H1 (cell line): ENCODE results near the gene GABRA1. TPM values are rescaled to one million over a fixed set of nuclear protein-coding genes. Genes with fewer than 3 reads are reported as not detected.

ENCODE experiments used
- CTCF ChIA-PET: fragments of 300-600 bp; sonication (Branson Sonifier 250); formaldehyde crosslinking; loops from one replicate; lab custom pipeline; 2021; ENCODE audit not compliant: partially characterized antibody; lab: Charles Lee
- POLR2A ChIA-PET: fragments of 300-600 bp; sonication (Branson Sonifier 250); formaldehyde crosslinking; loops from one replicate; lab custom pipeline; 2021; ENCODE audit warnings: inconsistent platforms; ENCODE audit not compliant: partially characterized antibody; lab: Charles Lee
- DNase-seq, 2 experiments: peaks; one replicate each; pipeline versions ENCODE4 v3.0.0 to v3.0.0-alpha.2; 2010 to 2022; ENCODE audit warnings: low spot score in 2 of 2, low read depth in 1 of 2, mixed read lengths in 1 of 2
- FAIRE-seq: peaks from 2 replicates; lab custom pipeline; 2011; peaks lifted over from hg19 to GRCh38; lab: Jason Lieb, UNC
- H2AFZ ChIP-seq: 2 replicates; pipeline ENCODE4 v1.8.1; 2012; ENCODE audit warnings: low read length, inconsistent platforms
- H2AK5ac ChIP-seq: 2 replicates; pipeline ENCODE4 v1.6.1; 2013; ENCODE audit warnings: low read depth, low read length
- H2BK120ac ChIP-seq: replicated peaks from 2 replicates; pipeline ENCODE3; 2013; ENCODE audit warnings: low read depth, low read length, inconsistent platforms
- H2BK12ac ChIP-seq: 2 replicates; pipeline ENCODE4 v1.6.1; 2013; ENCODE audit warnings: low read depth, low read length
- H2BK15ac ChIP-seq: 2 replicates; pipeline ENCODE4 v1.6.1; 2013; ENCODE audit warnings: low read length
- H2BK20ac ChIP-seq: 2 replicates; pipeline ENCODE4 v1.6.1; 2013; ENCODE audit warnings: low read length
- H2BK5ac ChIP-seq: 2 replicates; pipeline ENCODE4 v1.6.1; 2013; ENCODE audit warnings: low read depth, low read length
- H3K14ac ChIP-seq: 2 replicates; pipeline ENCODE4 v1.6.1; 2013; ENCODE audit warnings: inconsistent platforms; ENCODE audit not compliant: insufficient read length
- H3K18ac ChIP-seq: 2 replicates; pipeline ENCODE4 v1.6.1; 2013; ENCODE audit warnings: low read length; ENCODE audit errors: extremely low read depth
- H3K23ac ChIP-seq: 2 replicates; pipeline ENCODE4 v1.6.1; 2013; ENCODE audit warnings: inconsistent platforms; ENCODE audit not compliant: insufficient read length
- H3K23me2 ChIP-seq: 2 replicates; pipeline ENCODE4 v1.6.1; 2013; ENCODE audit warnings: low read depth, low read length
- H3K27ac ChIP-seq: 2 replicates; pipeline ENCODE4 v1.6.1; 2011; ENCODE audit warnings: low read depth, low read length, inconsistent platforms
- H3K27me3 ChIP-seq, 4 experiments: replicated peaks in 1 of 4; 1 replicate in 1 of 4; 2 replicates in 3 of 4; pipeline versions ENCODE4 v1.6.1 to v1.8.1; 2011 to 2013; ENCODE audit warnings: low read length in 3 of 4, mild to moderate bottlenecking in 3 of 4, inconsistent platforms in 2 of 4, mixed read lengths in 2 of 4, moderate library complexity in 1 of 4; ENCODE audit not compliant: control insufficient read depth in 3 of 4, insufficient read depth in 3 of 4; ENCODE audit errors: extremely low read depth in 1 of 4
- H3K36me3 ChIP-seq, 4 experiments: 2 replicates each; pipeline versions ENCODE4 v1.6.1 to v1.8.1; 2011 to 2013; ENCODE audit warnings: mild to moderate bottlenecking in 4 of 4, low read length in 3 of 4, moderate library complexity in 2 of 4, control low read depth in 1 of 4, inconsistent platforms in 1 of 4; ENCODE audit not compliant: insufficient read depth in 4 of 4, control insufficient read depth in 2 of 4
- H3K4ac ChIP-seq: replicated peaks from 2 replicates; pipeline ENCODE3; 2013; ENCODE audit warnings: low read length, low read depth, mixed read lengths, inconsistent platforms; ENCODE audit not compliant: insufficient read length
- H3K4me1 ChIP-seq, 4 experiments: replicated peaks in 1 of 4; 1 replicate in 1 of 4; 2 replicates in 3 of 4; pipeline versions ENCODE4 v1.6.1 to v1.8.1; 2011 to 2013; ENCODE audit warnings: low read length in 3 of 4, inconsistent platforms in 2 of 4, mixed read lengths in 1 of 4; ENCODE audit not compliant: insufficient read depth in 4 of 4, control insufficient read depth in 3 of 4
- H3K4me2 ChIP-seq, 2 experiments: 2 replicates each; pipeline versions ENCODE4 v1.6.1 to v1.8.1; 2011 to 2013; ENCODE audit warnings: low read depth in 2 of 2, low read length in 2 of 2, control low read depth in 1 of 2, inconsistent platforms in 1 of 2, mild to moderate bottlenecking in 1 of 2; ENCODE audit not compliant: insufficient read depth in 1 of 2
- H3K4me3 ChIP-seq, 4 experiments: fragments of 200-600, 300-600 bp in 1 of 4; sonication (generic), shearing (Covaris generic), sonication (Bioruptor Twin) in 1 of 4; 2 replicates each; pipeline versions ENCODE4 v1.5.1 to v1.8.1; 2011 to 2016; ENCODE audit warnings: low read length in 4 of 4, low read depth in 3 of 4, control low read depth in 2 of 4, inconsistent platforms in 2 of 4, mild to moderate bottlenecking in 2 of 4, mixed read lengths in 1 of 4, moderate library complexity in 1 of 4; ENCODE audit not compliant: insufficient read depth in 2 of 4; ENCODE audit errors: extremely low read depth in 1 of 4
- H3K56ac ChIP-seq: replicated peaks from 2 replicates; pipeline ENCODE3; 2013; ENCODE audit warnings: low read depth, mild to moderate bottlenecking, mixed read lengths, low read length, inconsistent platforms; ENCODE audit not compliant: insufficient read length
- H3K79me1 ChIP-seq: 2 replicates; pipeline ENCODE4 v1.6.1; 2013; ENCODE audit warnings: low read depth, low read length, control low read depth
- H3K79me2 ChIP-seq, 2 experiments: 2 replicates each; pipeline versions ENCODE4 v1.6.1 to v1.8.1; 2012 to 2013; ENCODE audit warnings: low read length in 2 of 2, mild to moderate bottlenecking in 2 of 2, inconsistent platforms in 1 of 2; ENCODE audit not compliant: insufficient read depth in 2 of 2, control insufficient read depth in 1 of 2
- H3K9ac ChIP-seq, 4 experiments: replicated peaks in 1 of 4; 1 replicate in 1 of 4; 2 replicates in 3 of 4; pipeline versions ENCODE4 v1.6.1 to v1.8.1; 2011 to 2013; ENCODE audit warnings: low read depth in 3 of 4, low read length in 3 of 4, control low read depth in 2 of 4, mild to moderate bottlenecking in 2 of 4, moderate library complexity in 2 of 4, inconsistent platforms in 1 of 4; ENCODE audit errors: extremely low read depth in 1 of 4
- H3K9me3 ChIP-seq, 2 experiments: 2 replicates each; pipeline versions ENCODE4 v1.6.1 to v1.8.1; 2012 to 2013; ENCODE audit warnings: mild to moderate bottlenecking in 2 of 2, moderate library complexity in 2 of 2, control low read depth in 1 of 2, inconsistent platforms in 1 of 2, low read depth in 1 of 2, low read length in 1 of 2, mixed read lengths in 1 of 2; ENCODE audit not compliant: insufficient read depth in 2 of 2
- H4K20me1 ChIP-seq, 2 experiments: replicated peaks in 1 of 2; 2 replicates each; pipeline versions ENCODE3 to v1.8.1; 2011 to 2013; ENCODE audit warnings: inconsistent platforms in 2 of 2, low read length in 2 of 2, mild to moderate bottlenecking in 1 of 2; ENCODE audit not compliant: insufficient read depth in 2 of 2, control insufficient read depth in 1 of 2
- H4K5ac ChIP-seq: 2 replicates; pipeline ENCODE4 v1.6.1; 2013; ENCODE audit warnings: low read length, low read depth, mixed read lengths, inconsistent platforms; ENCODE audit not compliant: insufficient read length
- H4K8ac ChIP-seq: 2 replicates; pipeline ENCODE4 v1.8.0; 2013; ENCODE audit warnings: mild to moderate bottlenecking, moderate library complexity, low read length, inconsistent platforms; ENCODE audit not compliant: insufficient read depth; ENCODE audit errors: extremely low read depth
- H4K91ac ChIP-seq: replicated peaks from 2 replicates; pipeline ENCODE3; 2013; ENCODE audit warnings: low read length, mixed read lengths, inconsistent platforms; ENCODE audit not compliant: insufficient read length
- BACH1 ChIP-seq: IDR thresholded peaks from 2 replicates; pipeline ENCODE4 v1.6.1; 2012; ENCODE audit warnings: low read length, improper control_type of control experiment
- CBX8 ChIP-seq: fragments of 300-800, 300-1000 bp; sonication (generic); IDR thresholded peaks from 2 replicates; pipeline ENCODE4 v1.7.1; 2016; ENCODE audit warnings: low read depth, low read length, borderline replicate concordance
- GTF2F1 ChIP-seq: IDR thresholded peaks from 2 replicates; pipeline ENCODE4 v1.6.1; 2012; ENCODE audit warnings: low read depth, low read length, improper control_type of control experiment, borderline replicate concordance
- JUN ChIP-seq: IDR thresholded peaks from 2 replicates; pipeline ENCODE4 v1.6.1; 2011; ENCODE audit warnings: low read depth, mild to moderate bottlenecking, improper control_type of control experiment, low read length
- KDM5A ChIP-seq: fragments of 200-600 bp; IDR thresholded peaks from 2 replicates; pipeline ENCODE4 v1.7.1; 2012; ENCODE audit warnings: mild to moderate bottlenecking, low read length, inconsistent platforms, mixed read lengths
- PHF8 ChIP-seq: fragments of 200-600 bp; sonication (generic); conservative IDR thresholded peaks from 2 replicates; pipeline ENCODE4 v1.7.1; 2012; ENCODE audit warnings: low read depth, mild to moderate bottlenecking, inconsistent platforms, low read length, moderate library complexity
- SAP30 ChIP-seq: fragments of 300-600 bp; sonication (generic); IDR thresholded peaks from 2 replicates; pipeline ENCODE4 v1.7.1; 2012; ENCODE audit warnings: low read length, moderate library complexity, mild to moderate bottlenecking, inconsistent platforms; ENCODE audit not compliant: insufficient read depth, insufficient replicate concordance
- SIX5 ChIP-seq: IDR thresholded peaks from 2 replicates; pipeline ENCODE4 v1.6.1; 2011; ENCODE audit warnings: mild to moderate bottlenecking, low read depth, low read length
- SP2 ChIP-seq: IDR thresholded peaks from 2 replicates; pipeline ENCODE4 v1.6.1; 2012; ENCODE audit warnings: mild to moderate bottlenecking, low read length, inconsistent platforms
- SP4 ChIP-seq: IDR thresholded peaks from 2 replicates; pipeline ENCODE4 v1.6.1; 2012; ENCODE audit warnings: low read length, inconsistent platforms
- YY1 ChIP-seq: IDR thresholded peaks from 2 replicates; pipeline ENCODE4 v1.6.1; 2011; ENCODE audit warnings: low read depth, mild to moderate bottlenecking, low read length
- WGBS, 2 experiments: shearing (Covaris generic) in 1 of 2; methylation state at CpG; one replicate each; pipeline versions ENCODE4 v1.1.6 to v1.1.7; 2013 to 2015; ENCODE audit warnings: low lambda C conversion rate in 2 of 2, mixed read lengths in 2 of 2, inconsistent platforms in 1 of 2, low coverage in 1 of 2, missing lambda C conversion rate in 1 of 2; ENCODE audit not compliant: insufficient replicate concordance in 2 of 2, insufficient coverage in 1 of 2, insufficient read length in 1 of 2; ENCODE audit errors: extremely low coverage in 1 of 2, missing lambda C conversion rate in 1 of 2; 5-methylcytosine and 5-hydroxymethylcytosine counted together
- polyA plus RNA-seq, 7 experiments: library from polyadenylated mRNA; depleted of rRNA in 3 of 7; stranded (reverse) in 5 of 7; unstranded in 2 of 7; fragments of >200 nt in 5 of 7; fragments of 200-250 nt in 2 of 7; gene quantifications; 1 replicate in 5 of 7; 2 replicates in 1 of 7; 4 replicates in 1 of 7; pipeline versions ENCODE4 v1.2.1 to v1.2.3, GENCODE V29; 2011 to 2013; ENCODE audit warnings: missing spikeins in 2 of 7, mixed read lengths in 2 of 7
- total RNA-seq: library from RNA; stranded (reverse); fragmentation: NEBNext Ultra II Directional; extraction: Animal tissue kit (Norgen Biotek cat#: 25700); gene quantifications from 2 replicates; pipeline ENCODE4 v1.2.1, GENCODE V29; 2021
- TF ChIP-seq, protein P1 (sequence below), 3 experiments: IDR thresholded peaks; 1 replicate in 2 of 3; 2 replicates in 1 of 3; pipeline versions ENCODE4 v1.5.1 to v1.6.1; 2011; ENCODE audit warnings: low read length in 3 of 3, mild to moderate bottlenecking in 3 of 3, inconsistent platforms in 2 of 3, low read depth in 1 of 3, moderate library complexity in 1 of 3; ENCODE audit not compliant: insufficient read depth in 1 of 3; ENCODE audit errors: control extremely low read depth in 1 of 3

Gene GABRA1
- total and polyA plus RNA-seq, 2 of the 8 experiments (the other 6 are each of a cell fraction or from before 2014, with no cell fraction given) = 4.7 to 16.2 TPM

DNA sequence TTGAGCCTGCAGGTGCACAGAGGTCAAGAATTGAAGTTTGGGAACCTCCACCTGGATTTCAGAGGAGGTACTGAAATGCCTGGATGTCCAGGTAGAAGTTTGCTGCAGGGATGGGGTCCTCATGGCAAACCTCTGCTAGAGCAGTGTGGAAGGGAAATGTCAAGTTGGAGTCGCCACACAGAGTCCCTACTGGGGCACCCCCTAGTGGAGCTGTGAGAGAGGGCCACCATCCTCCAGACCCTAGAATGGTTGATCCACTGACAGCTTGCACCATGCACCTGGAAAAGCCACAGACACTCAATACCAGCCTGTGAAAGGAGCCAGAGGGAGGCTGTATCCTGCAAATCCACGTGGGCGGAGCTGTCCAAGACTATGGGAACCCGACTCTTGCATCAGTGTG is 78.0 kb downstream of the GABRA1 start:
- Histone ChIP-seq H3K23me2 (no peaks in the 10 kb centered on the region), H4K20me1 (no peaks in the 10 kb centered on the region), H2AK5ac (no peak overlapping the region), H3K23ac (no peak overlapping the region), H3K79me1 (no peaks in the 10 kb centered on the region), H3K9me3 (peaks cover 6 to 9% of the 10 kb centered on the region in 2 experiments; a peak in 3 of 4 replicates), H2BK5ac (no peak overlapping the region), H3K56ac (no peak overlapping the region), H3K79me2 (no peaks in the 10 kb centered on the region), H2BK12ac (no peak overlapping the region), H3K18ac (no peak overlapping the region), H3K9ac (no peak overlapping the region), H2BK120ac (no peak overlapping the region), H3K27ac (no peak overlapping the region), H2BK20ac (no peak overlapping the region), H4K5ac (no peak overlapping the region), H4K8ac (no peak overlapping the region), H2AFZ (no peak overlapping the region), H3K4ac (no peak overlapping the region), H3K36me3 (no peaks in the 10 kb centered on the region), H4K91ac (no peak overlapping the region), H3K4me2 (no peak overlapping the region), H3K4me3 (no peak overlapping the region), H2BK15ac (no peak overlapping the region), H3K27me3 (no peaks in the 10 kb centered on the region), H3K14ac (no peak overlapping the region), H3K4me1 (no peaks in the 10 kb centered on the region)
- POLR2A ChIA-PET = no interaction called here
- FAIRE-seq (no peak), DNase-seq (peak in 1 of 2 experiments; percentile 46)
- CTCF ChIA-PET = interaction anchor here (0.7 to 0.8 kb wide), 2 partner anchors 136 to 251 kb away, joined by 3 read pairs; no protein-coding TSS in a partner anchor
- 92% methylated on average over 4 of the region's 4 CpGs; no CpG with 5 or more reads in 1 of the 2 experiments for WGBS, 2 experiments
- TF ChIP-seq SAP30 = no peak
- no peak for TF ChIP-seq PHF8
- TF ChIP-seq, protein P1, sequence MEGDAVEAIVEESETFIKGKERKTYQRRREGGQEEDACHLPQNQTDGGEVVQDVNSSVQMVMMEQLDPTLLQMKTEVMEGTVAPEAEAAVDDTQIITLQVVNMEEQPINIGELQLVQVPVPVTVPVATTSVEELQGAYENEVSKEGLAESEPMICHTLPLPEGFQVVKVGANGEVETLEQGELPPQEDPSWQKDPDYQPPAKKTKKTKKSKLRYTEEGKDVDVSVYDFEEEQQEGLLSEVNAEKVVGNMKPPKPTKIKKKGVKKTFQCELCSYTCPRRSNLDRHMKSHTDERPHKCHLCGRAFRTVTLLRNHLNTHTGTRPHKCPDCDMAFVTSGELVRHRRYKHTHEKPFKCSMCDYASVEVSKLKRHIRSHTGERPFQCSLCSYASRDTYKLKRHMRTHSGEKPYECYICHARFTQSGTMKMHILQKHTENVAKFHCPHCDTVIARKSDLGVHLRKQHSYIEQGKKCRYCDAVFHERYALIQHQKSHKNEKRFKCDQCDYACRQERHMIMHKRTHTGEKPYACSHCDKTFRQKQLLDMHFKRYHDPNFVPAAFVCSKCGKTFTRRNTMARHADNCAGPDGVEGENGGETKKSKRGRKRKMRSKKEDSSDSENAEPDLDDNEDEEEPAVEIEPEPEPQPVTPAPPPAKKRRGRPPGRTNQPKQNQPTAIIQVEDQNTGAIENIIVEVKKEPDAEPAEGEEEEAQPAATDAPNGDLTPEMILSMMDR (IDR thresholded peaks at IDR 0.05; ENCODE audit: control extremely low read depth in 1 of 3, insufficient read depth in 1 of 3, low read depth in 1 of 3, low read length in 3 of 3) = peak in 2 of 3 experiments; percentile 15 to 26; a peak in 2 of 4 replicates
- no peak for TF ChIP-seq SP4
- TF ChIP-seq SIX5 = no peak
- no peak for TF ChIP-seq YY1
- no peak for TF ChIP-seq JUN
- TF ChIP-seq BACH1 = no peak
- TF ChIP-seq KDM5A = no peak
- TF ChIP-seq SP2 = no peak
- no peak for TF ChIP-seq GTF2F1
- no peak for TF ChIP-seq CBX8
